ENCODE measurements around the gene SLC4A4.

DNA sequence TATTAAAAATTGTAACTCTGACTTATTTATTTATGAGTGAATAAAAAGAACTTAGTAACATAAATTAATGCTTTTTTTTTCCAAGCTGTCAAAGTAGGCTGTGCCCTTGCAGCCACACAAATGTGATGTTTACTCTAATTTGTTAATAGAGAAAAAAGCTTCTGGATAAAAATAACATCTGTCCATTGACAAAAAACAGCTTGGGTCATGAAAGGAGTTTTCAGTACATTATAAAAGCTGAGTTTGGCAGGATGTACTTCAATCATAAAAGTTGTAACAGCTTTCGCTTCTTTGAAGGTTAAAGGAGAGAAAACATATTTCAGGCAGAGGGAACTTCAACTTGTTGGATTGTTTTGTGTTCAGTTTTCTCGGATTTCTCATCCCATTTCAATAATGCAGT is 105.6 kb downstream of the SLC4A4 start:
- TF ChIP-seq, protein P1, sequence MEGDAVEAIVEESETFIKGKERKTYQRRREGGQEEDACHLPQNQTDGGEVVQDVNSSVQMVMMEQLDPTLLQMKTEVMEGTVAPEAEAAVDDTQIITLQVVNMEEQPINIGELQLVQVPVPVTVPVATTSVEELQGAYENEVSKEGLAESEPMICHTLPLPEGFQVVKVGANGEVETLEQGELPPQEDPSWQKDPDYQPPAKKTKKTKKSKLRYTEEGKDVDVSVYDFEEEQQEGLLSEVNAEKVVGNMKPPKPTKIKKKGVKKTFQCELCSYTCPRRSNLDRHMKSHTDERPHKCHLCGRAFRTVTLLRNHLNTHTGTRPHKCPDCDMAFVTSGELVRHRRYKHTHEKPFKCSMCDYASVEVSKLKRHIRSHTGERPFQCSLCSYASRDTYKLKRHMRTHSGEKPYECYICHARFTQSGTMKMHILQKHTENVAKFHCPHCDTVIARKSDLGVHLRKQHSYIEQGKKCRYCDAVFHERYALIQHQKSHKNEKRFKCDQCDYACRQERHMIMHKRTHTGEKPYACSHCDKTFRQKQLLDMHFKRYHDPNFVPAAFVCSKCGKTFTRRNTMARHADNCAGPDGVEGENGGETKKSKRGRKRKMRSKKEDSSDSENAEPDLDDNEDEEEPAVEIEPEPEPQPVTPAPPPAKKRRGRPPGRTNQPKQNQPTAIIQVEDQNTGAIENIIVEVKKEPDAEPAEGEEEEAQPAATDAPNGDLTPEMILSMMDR (IDR thresholded peaks at IDR 0.05): no peak
- no peak for TF ChIP-seq POLR2A (IDR thresholded peaks at IDR 0.05)

Data from sigmoid colon (tissue), 3 donors.